Adipose tissue (tissue), 3 donors: ENCODE measurements around the gene SLC22A23. TPM values are rescaled to one million over a fixed set of nuclear protein-coding genes. Genes with fewer than 3 reads are reported as not detected.

Experiments
- H3K27ac ChIP-seq: one replicate; pipeline ENCODE4 v1.5.1; 2013; ENCODE audit warnings: low read depth, low read length
- WGBS, 3 donors: extraction: QIAGEN DNeasy Blood & Tissue Kit; methylation state at CpG; one replicate each; pipeline ENCODE4 v1.1.7; 2013; 5-methylcytosine and 5-hydroxymethylcytosine counted together
- polyA plus RNA-seq, 3 donors: library from polyadenylated mRNA; stranded (reverse); fragments of 200-250 nt; gene quantifications; one replicate each; pipeline ENCODE4 v1.2.3, GENCODE V29; 2013
- donor health status: healthy with polysubstance abuse.
- donor health status: Bipolar disorder and iron deficiency.
- donor health status: healthy.

The SLC22A23 gene
- polyA plus RNA-seq, 3 donors = 4.9 to 11.3 (median 7.2) TPM

GRCh38 chr6:3337521-3338350, 119.1 kb downstream of the SLC22A23 start:
- H3K27ac ChIP-seq = no peak overlapping the region
- 52 to 69% (median 62%) methylated on average over 15 of the region's 15 CpGs for WGBS, 3 donors

DNA sequence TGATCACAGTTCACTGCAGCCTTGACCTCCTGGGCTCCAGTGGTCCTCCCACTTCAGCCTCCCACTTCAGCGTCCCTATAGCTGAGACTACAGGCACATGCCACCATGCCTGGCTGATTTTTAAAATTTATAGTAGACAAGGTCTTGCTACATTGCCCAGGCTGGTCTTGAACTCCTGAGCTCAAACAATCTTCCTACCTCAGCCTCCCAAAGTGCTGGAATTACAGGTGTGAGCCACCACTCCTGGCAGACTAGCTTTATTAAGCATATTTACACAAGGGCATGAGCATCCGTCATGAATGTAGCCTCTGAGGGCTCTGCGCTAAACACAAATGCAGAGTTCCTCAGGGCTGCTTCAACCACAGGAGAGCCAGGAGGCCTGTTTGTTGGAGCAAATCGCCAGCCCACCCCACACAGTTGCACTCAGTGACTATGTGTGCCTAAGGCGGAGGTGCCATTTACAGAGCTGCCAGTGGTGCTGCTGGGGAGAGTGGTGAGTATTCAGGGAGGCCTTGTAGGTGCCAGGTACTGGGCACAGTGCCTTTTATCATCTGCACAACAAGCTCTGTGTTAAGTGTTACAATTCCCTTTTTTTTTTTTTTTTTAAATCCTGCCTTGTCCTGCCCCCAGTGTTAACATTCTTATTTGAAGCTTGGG, 119.9 kb downstream of the SLC22A23 start:
- H3K27ac ChIP-seq = no peak overlapping the region
- 76 to 92% (median 84%) methylated on average over 5 of the region's 5 CpGs for WGBS, 3 donors

DNA sequence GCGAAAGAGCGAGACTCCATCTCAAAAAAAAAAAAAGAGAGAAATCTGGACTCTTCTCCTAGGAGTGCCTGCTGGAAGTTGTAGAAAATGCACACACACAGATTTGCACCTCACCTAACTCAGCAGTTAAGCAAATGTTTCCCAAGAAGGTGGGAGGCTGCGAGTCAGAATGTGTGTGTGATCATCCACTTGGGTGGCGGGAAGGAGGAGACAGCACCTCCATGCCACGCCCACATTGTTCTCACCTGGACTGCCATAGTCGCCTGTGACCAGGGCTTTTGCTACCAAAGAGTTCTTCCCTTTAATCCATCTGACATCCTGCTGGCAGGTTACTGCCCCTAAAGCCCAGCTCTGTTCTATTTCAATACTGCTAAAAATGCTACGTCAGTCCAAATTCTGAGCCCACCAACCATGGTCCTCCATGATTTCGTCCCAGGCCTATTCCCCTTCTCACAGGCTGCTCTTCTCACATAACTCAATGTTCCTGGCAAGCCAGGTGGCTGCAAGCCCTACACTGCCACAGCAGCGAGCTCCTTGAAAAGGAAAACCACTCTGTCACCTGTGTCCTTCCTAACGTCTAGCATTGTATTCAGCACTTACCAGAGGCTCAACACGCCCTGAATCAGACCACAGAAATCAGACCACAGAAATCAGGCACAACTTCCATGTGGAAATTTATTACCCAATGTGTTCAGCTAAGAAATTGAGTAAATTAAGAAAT, 120.6 kb downstream of the SLC22A23 start:
- no peak overlapping the region for H3K27ac ChIP-seq
- whole genome bisulfite sequencing, 3 donors = 74 to 79% (median 77%) methylated on average over 11 of the region's 11 CpGs

DNA sequence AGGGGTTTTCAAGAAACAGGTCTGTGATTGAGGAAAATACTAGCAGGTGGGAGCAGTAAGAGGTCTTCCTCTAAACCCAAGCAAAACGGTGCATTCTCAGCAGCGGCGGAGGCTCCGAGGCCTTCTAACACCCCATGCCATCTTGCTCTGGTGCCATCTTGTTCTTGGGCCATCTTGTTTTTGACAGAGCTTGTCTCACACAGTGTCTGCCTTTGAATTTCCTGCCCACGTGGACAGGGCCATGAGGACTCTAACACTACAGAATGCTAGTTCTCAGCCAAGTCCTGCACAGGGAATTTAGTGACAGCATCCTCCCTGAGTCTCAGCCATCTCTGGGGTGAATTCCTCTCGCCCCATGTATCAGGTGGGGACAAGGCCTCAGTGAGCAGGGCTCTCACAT, 121.7 kb downstream of the SLC22A23 start:
- 81 to 94% (median 87%) methylated on average over 6 of the region's 6 CpGs for WGBS, 3 donors
- H3K27ac ChIP-seq = no peak overlapping the region

GRCh38 chr6:3334555-3334954, 122.3 kb downstream of the SLC22A23 start:
- WGBS, 3 donors = 17 to 52% (median 44%) methylated on average over 8 of the region's 8 CpGs
- no peak overlapping the region for H3K27ac ChIP-seq

DNA sequence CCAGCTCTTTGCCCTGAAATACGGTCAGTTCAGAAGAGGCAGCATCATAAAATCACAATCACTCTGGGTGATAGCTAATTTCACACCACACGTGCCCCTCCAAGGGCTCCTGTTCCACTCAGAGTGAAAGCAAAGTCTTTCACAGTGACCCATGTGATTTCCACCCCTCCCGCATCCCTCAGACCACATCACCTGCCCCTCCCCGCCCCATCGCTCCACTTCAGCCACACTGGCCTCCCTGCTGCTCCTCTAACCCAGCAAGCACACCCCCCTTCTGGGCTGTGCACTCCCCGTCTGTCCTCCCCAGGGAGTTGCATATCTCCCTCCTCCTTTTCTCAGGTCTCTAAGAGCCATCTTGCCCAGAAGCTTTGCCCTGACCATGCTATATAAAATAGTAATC, 123.6 kb downstream of the SLC22A23 start:
- no peak overlapping the region for H3K27ac ChIP-seq
- 76 to 88% (median 88%) methylated on average over 6 of the region's 6 CpGs for WGBS, 3 donors

DNA sequence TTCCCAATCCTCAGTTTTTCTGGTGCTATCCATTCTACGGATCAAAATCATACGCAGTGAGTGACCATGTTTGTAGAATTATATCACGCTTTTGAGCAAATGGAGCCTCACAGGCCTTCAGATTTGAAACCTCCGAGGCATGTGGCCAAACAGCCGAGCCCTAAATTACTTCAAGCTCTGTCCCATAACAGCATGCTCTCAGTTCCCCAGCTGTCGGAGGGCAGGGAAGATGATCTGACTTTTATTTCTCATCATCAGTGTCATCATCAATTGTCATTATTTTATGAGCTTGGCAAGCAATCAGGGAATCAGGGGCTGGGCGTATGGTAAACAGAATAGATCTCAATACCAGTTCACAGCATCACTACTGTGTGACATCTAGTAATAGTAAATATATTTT, 124.9 kb downstream of the SLC22A23 start:
- H3K27ac ChIP-seq = no peak overlapping the region
- 63 to 79% (median 74%) methylated on average over 7 of the region's 7 CpGs for WGBS, 3 donors

- H3K27ac ChIP-seq = no peak overlapping the region
- 35 to 76% (median 49%) methylated on average over 2 of the region's 2 CpGs for WGBS, 3 donors
These were observed 125.4 kb downstream of the SLC22A23 start for GRCh38 chr6:3331494-3331893.

DNA sequence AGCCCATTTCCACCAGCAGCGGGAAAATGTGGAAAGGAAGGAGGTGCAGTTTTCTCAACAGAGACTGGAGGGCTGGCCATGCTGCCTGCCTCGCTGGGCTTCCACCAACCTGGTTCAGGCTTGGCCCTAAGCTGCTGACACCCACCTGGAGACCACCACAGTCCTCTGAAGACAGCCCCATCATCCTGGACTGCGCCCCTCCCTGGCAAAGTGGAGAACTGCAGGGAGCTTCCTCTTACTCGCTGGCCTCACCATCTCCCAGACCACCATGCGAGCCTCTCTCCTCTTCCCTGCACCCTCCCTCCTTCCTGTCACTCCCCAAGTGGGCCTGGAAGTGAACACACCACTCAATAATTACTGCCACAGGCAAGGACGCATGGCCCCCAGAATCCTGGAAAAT, 126.7 kb downstream of the SLC22A23 start:
- WGBS, 3 donors = 83 to 90% (median 89%) methylated on average over 6 of the region's 6 CpGs

GRCh38 chr6:3329393-3330051, 127.3 kb downstream of the SLC22A23 start:
- 40 to 89% (median 83%) methylated on average over 26 of the region's 26 CpGs for WGBS, 3 donors
- no peak overlapping the region for H3K27ac ChIP-seq

More for the DNA sequence above, 126.7 kb downstream of the SLC22A23 start:
- no peak overlapping the region for H3K27ac ChIP-seq

- 31 to 90% (median 82%) methylated on average over 10 of the region's 10 CpGs for WGBS, 3 donors
- no peak overlapping the region for H3K27ac ChIP-seq
These were observed 128.1 kb downstream of the SLC22A23 start for GRCh38 chr6:3328796-3329195.

DNA sequence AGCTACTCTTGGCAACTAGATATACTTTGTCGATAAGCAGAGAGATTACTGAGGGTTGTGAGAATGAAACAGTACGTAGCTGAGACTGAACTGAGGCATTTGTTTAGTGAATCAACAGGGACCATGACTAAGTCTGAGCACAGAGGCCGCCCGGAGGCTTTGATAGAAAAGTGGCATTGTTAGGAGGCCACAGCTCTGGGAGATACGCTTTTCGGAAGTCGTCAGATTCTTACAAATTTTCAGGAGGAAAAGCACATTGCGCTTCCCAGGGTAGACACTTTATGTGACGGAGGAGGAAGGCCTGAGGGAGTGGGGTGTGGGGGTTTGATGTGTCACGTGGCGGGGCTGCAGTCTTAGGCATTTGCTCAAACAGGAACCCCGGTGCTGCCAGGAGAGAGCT, 128.7 kb downstream of the SLC22A23 start:
- no peak overlapping the region for H3K27ac ChIP-seq
- WGBS, 3 donors = 62 to 95% (median 92%) methylated on average over 12 of the region's 12 CpGs

GRCh38 chr6:3327403-3327802, 129.4 kb downstream of the SLC22A23 start:
- no peak overlapping the region for H3K27ac ChIP-seq
- WGBS, 3 donors = 76 to 93% (median 93%) methylated on average over 3 of the region's 3 CpGs

- 55 to 87% (median 81%) methylated on average over 9 of the region's 9 CpGs for WGBS, 3 donors
- H3K27ac ChIP-seq = no peak overlapping the region
These were observed 129.9 kb downstream of the SLC22A23 start for GRCh38 chr6:3326981-3327380.

GRCh38 chr6:3326184-3326971, 130.5 kb downstream of the SLC22A23 start:
- no peak overlapping the region for H3K27ac ChIP-seq
- 87 to 94% (median 91%) methylated on average over 11 of the region's 11 CpGs for WGBS, 3 donors

DNA sequence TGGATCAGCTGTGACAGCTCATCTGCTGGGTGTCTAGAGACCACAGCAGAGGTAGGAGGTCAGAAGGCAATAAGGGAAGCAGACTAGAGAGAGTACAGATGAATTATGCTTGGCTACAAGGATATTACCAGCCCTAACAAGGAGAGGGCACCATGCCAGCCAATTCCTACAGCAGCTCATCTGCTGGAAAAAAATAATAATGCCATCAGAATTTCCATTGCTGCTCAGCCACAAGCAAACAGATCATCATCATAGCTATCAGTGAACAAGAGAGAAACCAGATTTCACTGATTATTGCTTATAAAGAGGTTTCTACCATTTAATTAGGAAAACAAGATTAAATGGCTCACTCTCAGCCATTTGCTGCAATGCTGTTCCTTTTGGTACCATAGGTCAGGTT, 131.6 kb downstream of the SLC22A23 start:
- H3K27ac ChIP-seq = no peak overlapping the region

GRCh38 chr6:3324262-3324942, 132.4 kb downstream of the SLC22A23 start:
- WGBS, 3 donors = 61 to 76% (median 64%) methylated on average over 12 of the region's 12 CpGs
- H3K27ac ChIP-seq = no peak overlapping the region
